GM12878 (cell line): ENCODE results near the gene OR13C3. TPM values are rescaled to one million over a fixed set of nuclear protein-coding genes. Genes with fewer than 3 reads are reported as not detected.

Source experiments
- ATAC-seq: fragments of 200-7000 bp; cut with Tn5 transposase; 3 replicates; pipeline ENCODE4 v1.9.1; 2020; ENCODE audit warnings: mild to moderate bottlenecking, moderate library complexity
- BruUV-seq: library from RNA; stranded (reverse); fragments of 400-500 nt; replicated peaks from 2 replicates; lab custom pipeline; 2021; lab: Mats Ljungman, UMichigan
- CTCF ChIA-PET: fragments of 300-600 bp; sonication (Branson Sonifier 250); formaldehyde crosslinking; extraction: SDS; loops from one replicate; lab custom pipeline; 2021; ENCODE audit warnings: inconsistent platforms; lab: Yijun Ruan, JAX
- POLR2A ChIA-PET: fragments of 350-600 bp; formaldehyde crosslinking; extraction: SDS; loops from one replicate; lab custom pipeline; 2021; ENCODE audit warnings: inconsistent platforms; lab: Charles Lee
- RAD21 ChIA-PET: fragments of 300-600 bp; sonication (Branson Sonifier 250); formaldehyde crosslinking; loops from one replicate; lab custom pipeline; 2023; ENCODE audit warnings: antibody characterized with exemption; ENCODE audit not compliant: unreplicated experiment; lab: Charles Lee
- SMC1A ChIA-PET: fragments of 300-600 bp; sonication (Branson Sonifier 250); formaldehyde crosslinking; loops from one replicate; lab custom pipeline; 2023; ENCODE audit not compliant: unreplicated experiment, uncharacterized antibody; lab: Charles Lee
- DNase-seq: peaks from one replicate; pipeline ENCODE4 v3.0.0-alpha.2; 2011; ENCODE audit warnings: low read depth, low spot score
- FAIRE-seq: peaks from 3 replicates; lab custom pipeline; 2011; peaks lifted over from hg19 to GRCh38; lab: Jason Lieb, UNC
- H2AFZ ChIP-seq: 2 replicates; pipeline ENCODE4 v1.6.0; 2011; ENCODE audit warnings: low read depth, low read length, control low read depth; ENCODE audit not compliant: control insufficient read depth
- H3K27ac ChIP-seq: 2 replicates; pipeline ENCODE4 v1.5.1; 2011; ENCODE audit warnings: control low read depth; ENCODE audit not compliant: control insufficient read depth, insufficient read depth
- H3K27me3 ChIP-seq, 2 experiments: replicated peaks in 1 of 2; 2 replicates each; pipeline versions ENCODE4 v1.6.0 to v1.6.1; 2011; ENCODE audit warnings: low read length in 1 of 2; ENCODE audit not compliant: control insufficient read depth in 2 of 2, insufficient read depth in 2 of 2
- H3K36me3 ChIP-seq, 2 experiments: 2 replicates each; pipeline ENCODE4 v1.5.1; 2011; ENCODE audit warnings: low read length in 1 of 2; ENCODE audit not compliant: control insufficient read depth in 2 of 2, insufficient read depth in 2 of 2
- H3K4me1 ChIP-seq: 2 replicates; pipeline ENCODE4 v1.6.1; 2011; ENCODE audit warnings: mild to moderate bottlenecking, low read length, moderate library complexity, mixed read lengths; ENCODE audit not compliant: control insufficient read depth, insufficient read depth
- H3K4me2 ChIP-seq: 2 replicates; pipeline ENCODE4 v1.6.0; 2011; ENCODE audit warnings: control low read depth; ENCODE audit not compliant: control insufficient read depth, insufficient read depth
- H3K4me3 ChIP-seq: fragments of 200-600 bp; sonication (generic); 2 replicates; pipeline ENCODE4 v1.5.1; 2016
- H3K79me2 ChIP-seq: 2 replicates; pipeline ENCODE4 v1.6.0; 2011; ENCODE audit warnings: low read length; ENCODE audit not compliant: control insufficient read depth, insufficient read depth
- H3K9ac ChIP-seq: 2 replicates; pipeline ENCODE4 v1.8.0; 2011; ENCODE audit warnings: low read length, control low read depth, mixed read lengths; ENCODE audit not compliant: control insufficient read depth, insufficient read depth
- H3K9me3 ChIP-seq: replicated peaks from 3 replicates; pipeline ENCODE4 v1.5.1; 2011; ENCODE audit warnings: mild to moderate bottlenecking, low read length; ENCODE audit not compliant: control insufficient read depth, insufficient read depth
- H4K20me1 ChIP-seq: 2 replicates; pipeline ENCODE4 v1.6.0; 2011; ENCODE audit not compliant: control insufficient read depth, insufficient read depth
- BCL11A ChIP-seq: IDR thresholded peaks from 2 replicates; pipeline ENCODE4 v1.6.1; 2011; ENCODE audit warnings: low read depth, low read length
- BCL3 ChIP-seq: IDR thresholded peaks from 2 replicates; pipeline ENCODE4 v1.6.1; 2011; ENCODE audit warnings: borderline replicate concordance, low read depth, mild to moderate bottlenecking, moderate library complexity, low read length; ENCODE audit not compliant: insufficient read depth, poor library complexity, severe bottlenecking
- DPF2 ChIP-seq: fragments of 450-650 bp; IDR thresholded peaks from 2 replicates; pipeline ENCODE4 v1.6.1; 2017; ENCODE audit warnings: mild to moderate bottlenecking
- E4F1 ChIP-seq: fragments of 450-650 bp; IDR thresholded peaks from 2 replicates; pipeline ENCODE4 v1.6.1; 2018; ENCODE audit warnings: borderline replicate concordance, mild to moderate bottlenecking; ENCODE audit not compliant: partially characterized antibody
- GABPA ChIP-seq: IDR thresholded peaks from 2 replicates; pipeline ENCODE4 v1.6.1; 2014; ENCODE audit warnings: antibody characterized with exemption, low read depth, mild to moderate bottlenecking, inconsistent platforms
- GATAD2B ChIP-seq: fragments of 450-650 bp; conservative IDR thresholded peaks from 2 replicates; pipeline ENCODE4 v1.6.1; 2017; ENCODE audit warnings: low read depth, mild to moderate bottlenecking, moderate library complexity
- IRF3 ChIP-seq: fragments of 450-650 bp; IDR thresholded peaks from 2 replicates; pipeline ENCODE4 v1.6.1; 2014; ENCODE audit warnings: mild to moderate bottlenecking
- SUPT20H ChIP-seq: IDR thresholded peaks from 2 replicates; pipeline ENCODE4 v1.6.1; 2011; ENCODE audit warnings: low read depth, mild to moderate bottlenecking, low read length, moderate library complexity, borderline replicate concordance; ENCODE audit not compliant: control insufficient read depth
- TBL1XR1 ChIP-seq: IDR thresholded peaks from 2 replicates; pipeline ENCODE4 v1.6.1; 2012; ENCODE audit warnings: low read depth, low read length, improper control_type of control experiment
- TCF3 ChIP-seq: IDR thresholded peaks from 2 replicates; pipeline ENCODE4 v1.6.1; 2012; ENCODE audit warnings: low read depth, mild to moderate bottlenecking, low read length, borderline replicate concordance; ENCODE audit not compliant: insufficient read depth
- YY1 ChIP-seq: IDR thresholded peaks from 2 replicates; pipeline ENCODE4 v1.6.1; 2011; ENCODE audit warnings: low read depth, mild to moderate bottlenecking, low read length
- ZBTB33 ChIP-seq: fragments of 450-650 bp; IDR thresholded peaks from 2 replicates; pipeline ENCODE4 v1.6.1; 2017; ENCODE audit warnings: mild to moderate bottlenecking
- ZNF217 ChIP-seq: fragments of 450-650 bp; IDR thresholded peaks from 2 replicates; pipeline ENCODE4 v1.6.1; 2017; ENCODE audit warnings: antibody characterized with exemption, mild to moderate bottlenecking
- WGBS: methylation state at CpG from one replicate; pipeline ENCODE4 v1.1.6; 2016; ENCODE audit warnings: low lambda C conversion rate; ENCODE audit not compliant: insufficient replicate concordance, insufficient coverage; ENCODE audit errors: missing lambda C conversion rate; 5-methylcytosine and 5-hydroxymethylcytosine counted together
- in situ Hi-C: fragments of 300-500 bp; cut with MboI; formaldehyde crosslinking; loops from 9 replicates; pipeline ENCODE4 v1.14.3; 2018; ENCODE audit warnings: mixed read lengths
- intact Hi-C: fragments of 100-400 bp; cut with micrococcal nuclease; formaldehyde crosslinking; loops from one replicate; pipeline ENCODE4 v1.14.2; 2022; ENCODE audit not compliant: unreplicated experiment
- polyA plus RNA-seq, 11 experiments: library from polyadenylated mRNA; depleted of rRNA in 4 of 11; unstranded in 6 of 11; stranded (reverse) in 5 of 11; fragments of >200 nt; fragmentation: Nextera tagmentation in 4 of 11; fragmentation: Illumina TruSeq in 1 of 11; extraction: Ambion mirVana in 4 of 11; extraction: Trizol in 1 of 11; gene quantifications; 1 replicate in 1 of 11; 2 replicates in 10 of 11; pipeline versions ENCODE4 v1.2.1 to v1.2.3, GENCODE V29; 2011 to 2016; ENCODE audit warnings: inconsistent platforms in 2 of 11, missing spikeins in 2 of 11, low read depth in 1 of 11
- total RNA-seq, 4 experiments: library from RNA; depleted of rRNA in 3 of 4; stranded (reverse); fragments of >200 nt in 3 of 4; fragmentation: Illumina TruSeq in 1 of 4; extraction: Trizol in 1 of 4; gene quantifications; 2 replicates each; pipeline versions ENCODE4 v1.2.1 to v1.2.3, GENCODE V29; 2013 to 2021
- TF ChIP-seq, protein P1 (sequence below), 3 experiments: IDR thresholded peaks in 2 of 3; conservative IDR thresholded peaks in 1 of 3; 2 replicates each; pipeline ENCODE4 v1.5.1; 2011; ENCODE audit warnings: low read depth in 3 of 3, low read length in 3 of 3, mild to moderate bottlenecking in 3 of 3, control low read depth in 2 of 3, moderate library complexity in 2 of 3, inconsistent platforms in 1 of 3, mixed read lengths in 1 of 3; ENCODE audit not compliant: control insufficient read depth in 2 of 3, insufficient read depth in 1 of 3; ENCODE audit errors: extremely low read depth in 1 of 3

The OR13C3 gene
- total and polyA plus RNA-seq, 10 of the 15 experiments (the other 5 are each of a cell fraction or from before 2014, with no cell fraction given), result 0.87 TPM; not detected in 9

DNA sequence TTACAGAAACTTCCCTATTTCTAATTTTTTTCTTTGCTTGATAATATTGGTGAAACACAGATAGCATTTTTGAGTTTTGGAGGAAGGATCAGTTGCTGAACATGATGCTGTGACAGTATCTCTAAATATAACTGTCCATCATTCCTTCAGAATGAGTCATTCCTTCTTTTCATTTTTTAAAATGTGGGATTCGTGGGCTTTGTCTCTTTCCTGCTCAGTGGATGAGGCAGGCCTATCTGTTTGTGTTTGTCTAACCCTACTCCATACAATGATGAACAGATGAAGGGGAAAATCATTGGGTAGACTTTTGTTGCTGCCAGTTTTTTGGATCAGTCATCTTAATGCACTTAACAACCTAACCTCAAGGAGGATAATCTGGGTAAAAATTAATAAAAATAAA, 16.6 kb upstream of the OR13C3 start:
- Histone ChIP-seq H3K36me3 (no peaks in the 10 kb centered on the region), H4K20me1 (no peaks in the 10 kb centered on the region), H3K4me1 (no peaks in the 10 kb centered on the region), H2AFZ (no peak overlapping the region), H3K27ac (no peak overlapping the region), H3K79me2 (no peaks in the 10 kb centered on the region), H3K4me2 (no peak overlapping the region), H3K9me3 (no peaks in the 10 kb centered on the region; the same call in 2 of the 3 replicates), H3K9ac (no peak overlapping the region), H3K4me3 (no peak overlapping the region), H3K27me3 (no peaks in the 10 kb centered on the region)
- ChIA-PET SMC1A (interaction anchor here (1.0 kb wide), 1 partner anchor 8 kb away, joined by 3 read pairs; no protein-coding TSS in a partner anchor), POLR2A (no interaction called here), RAD21 (no interaction called here), CTCF (interaction anchor here (1.8 kb wide), 1 partner anchor 10 kb away, joined by 4 read pairs; no protein-coding TSS in a partner anchor)
- BruUV-seq, result no TSS peak
- ATAC-seq, result no peak
- DNase-seq, result no peak
- 6% methylated on average over 1 of the region's 1 CpG for WGBS
- in situ Hi-C loops (no loop called here), intact Hi-C loops (no loop called here)
- no peak for TF ChIP-seq ZBTB33
- no peak for TF ChIP-seq BCL11A
- no peak for TF ChIP-seq TCF3
- TF ChIP-seq TBL1XR1, result no peak
- no peak for TF ChIP-seq E4F1
- no peak for TF ChIP-seq SUPT20H
- TF ChIP-seq BCL3, result no peak
- no peak for TF ChIP-seq GABPA
- TF ChIP-seq DPF2, result no peak
- TF ChIP-seq, protein P1, sequence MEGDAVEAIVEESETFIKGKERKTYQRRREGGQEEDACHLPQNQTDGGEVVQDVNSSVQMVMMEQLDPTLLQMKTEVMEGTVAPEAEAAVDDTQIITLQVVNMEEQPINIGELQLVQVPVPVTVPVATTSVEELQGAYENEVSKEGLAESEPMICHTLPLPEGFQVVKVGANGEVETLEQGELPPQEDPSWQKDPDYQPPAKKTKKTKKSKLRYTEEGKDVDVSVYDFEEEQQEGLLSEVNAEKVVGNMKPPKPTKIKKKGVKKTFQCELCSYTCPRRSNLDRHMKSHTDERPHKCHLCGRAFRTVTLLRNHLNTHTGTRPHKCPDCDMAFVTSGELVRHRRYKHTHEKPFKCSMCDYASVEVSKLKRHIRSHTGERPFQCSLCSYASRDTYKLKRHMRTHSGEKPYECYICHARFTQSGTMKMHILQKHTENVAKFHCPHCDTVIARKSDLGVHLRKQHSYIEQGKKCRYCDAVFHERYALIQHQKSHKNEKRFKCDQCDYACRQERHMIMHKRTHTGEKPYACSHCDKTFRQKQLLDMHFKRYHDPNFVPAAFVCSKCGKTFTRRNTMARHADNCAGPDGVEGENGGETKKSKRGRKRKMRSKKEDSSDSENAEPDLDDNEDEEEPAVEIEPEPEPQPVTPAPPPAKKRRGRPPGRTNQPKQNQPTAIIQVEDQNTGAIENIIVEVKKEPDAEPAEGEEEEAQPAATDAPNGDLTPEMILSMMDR (IDR thresholded peaks at IDR 0.05 in 2 of 3, conservative IDR thresholded peaks at IDR 0.05 in 1 of 3; ENCODE audit: control insufficient read depth in 2 of 3, extremely low read depth in 1 of 3, insufficient read depth in 1 of 3, low read depth in 3 of 3, low read length in 3 of 3), result no peak
- TF ChIP-seq IRF3, result no peak
- no peak for TF ChIP-seq GATAD2B
- no peak for TF ChIP-seq ZNF217
- TF ChIP-seq YY1, result no peak
- FAIRE-seq, result no peak
